Breast epithelium (tissue), 4 donors: Measurements from ENCODE around the gene MAD1L1. TPM values are rescaled to one million over a fixed set of nuclear protein-coding genes. Genes with fewer than 3 reads are reported as not detected.

Experiments
- DNase-seq, 2 donors: peaks; one replicate each; pipeline ENCODE4 v3.0.0-alpha.2; 2019; ENCODE audit warnings: low spot score in 2 of 2
- H3K27ac ChIP-seq, 2 donors: fragments of 200-600 bp; sonication (generic) in 1 of 2; one replicate each; pipeline ENCODE4 v1.5.1; 2016 to 2019; ENCODE audit warnings: mild to moderate bottlenecking in 1 of 2
- H3K27me3 ChIP-seq, 2 donors: fragments of 200-600 bp; sonication (generic) in 1 of 2; one replicate each; pipeline versions ENCODE4 v1.5.1 to v1.6.0; 2017 to 2019; ENCODE audit warnings: control low read depth in 1 of 2, mild to moderate bottlenecking in 1 of 2
- H3K36me3 ChIP-seq: fragments of 200-600 bp; one replicate; pipeline ENCODE4 v1.5.1; 2019
- H3K4me1 ChIP-seq, 2 donors: fragments of 200-600 bp; sonication (generic); one replicate each; pipeline ENCODE4 v1.5.1; 2016 to 2019; ENCODE audit warnings: control low read depth in 1 of 2
- H3K4me3 ChIP-seq, 3 donors: fragments of 200-600 bp; sonication (generic); 1 replicate in 2 of 3; 2 replicates in 1 of 3; pipeline ENCODE4 v1.5.1; 2016 to 2019; ENCODE audit warnings: mild to moderate bottlenecking in 3 of 3, moderate library complexity in 2 of 3
- H3K9me3 ChIP-seq, 2 donors: fragments of 200-600 bp; sonication (generic) in 1 of 2; one replicate each; pipeline ENCODE4 v1.5.1; 2016 to 2019; ENCODE audit warnings: control low read depth in 1 of 2
- CTCF ChIP-seq, 3 donors: fragments of 450-650 bp; IDR thresholded peaks; one replicate each; pipeline ENCODE4 v1.5.1; 2016 to 2017; ENCODE audit warnings: antibody characterized with exemption in 3 of 3, mild to moderate bottlenecking in 3 of 3, moderate library complexity in 3 of 3
- POLR2A ChIP-seq: fragments of 450-650 bp; IDR thresholded peaks from one replicate; pipeline ENCODE4 v1.6.1; 2016; ENCODE audit warnings: antibody characterized with exemption, mild to moderate bottlenecking, moderate library complexity
- POLR2AphosphoS5 ChIP-seq, 3 donors: sonication (generic); formaldehyde crosslinking; IDR thresholded peaks; one replicate each; pipeline ENCODE4 v1.6.1; 2017; ENCODE audit warnings: antibody characterized with exemption in 3 of 3
- intact Hi-C: fragments of 100-400 bp; cut with DNase I; formaldehyde crosslinking; loops from one replicate; pipeline ENCODE4 v1.15.1; 2023; ENCODE audit warnings: low total_unique reads
- total RNA-seq, 3 donors: library from RNA; depleted of rRNA; stranded (reverse); fragments of >200 nt; gene quantifications; one replicate each; pipeline ENCODE4 v1.1.0, GENCODE V29; 2016

MAD1L1 gene
- total RNA-seq, 3 donors from 2014 or later: 27.7 to 33.9 (median 28.8) TPM

- DNase-seq: no peak
- Histone ChIP-seq H3K4me1 (no peaks in the 10 kb centered on the region), H3K4me3 (no peak overlapping the region), H3K9me3 (peaks cover 10 to 13% of the 10 kb centered on the region in 2 donors), H3K36me3 (no peaks in the 10 kb centered on the region), H3K27ac (no peak overlapping the region), H3K27me3 (no peaks in the 10 kb centered on the region)
- no peak for TF ChIP-seq POLR2A
- TF ChIP-seq POLR2AphosphoS5 (IDR thresholded peaks at IDR 0.05): no peak
- intact Hi-C loops: no loop called here
Measured at GRCh38 chr7:2022021-2022409, 210.7 kb downstream of the MAD1L1 start.

GRCh38 chr7:2019711-2020511 is 212.8 kb downstream of the MAD1L1 start:
- Histone ChIP-seq H3K4me1 (no peaks in the 10 kb centered on the region), H3K4me3 (peak overlapping the region; percentile 18 to 50 (median 25))
- DNase-seq: no peak

GRCh38 chr7:2019461-2019710 is 213.4 kb downstream of the MAD1L1 start:
- peaks cover 0 to 1% of the 10 kb centered on the region in 2 donors for H3K9me3 ChIP-seq
- no peaks in the 10 kb centered on the region for H3K36me3 ChIP-seq
- H3K27me3 ChIP-seq: no peaks in the 10 kb centered on the region
- H3K4me1 ChIP-seq: no peaks in the 10 kb centered on the region
- DNase-seq: no peak
- no peak for TF ChIP-seq POLR2A
- TF ChIP-seq POLR2AphosphoS5 (IDR thresholded peaks at IDR 0.05): no peak
- TF ChIP-seq CTCF (IDR thresholded peaks at IDR 0.05): no peak
- intact Hi-C loops: no loop called here
- H3K27ac ChIP-seq: peak overlapping the region; percentile 62 to 91
- H3K4me3 ChIP-seq: peak overlapping the region; percentile 10 to 50 (median 18)

More at GRCh38 chr7:2019711-2020511, 212.8 kb downstream of the MAD1L1 start:
- Histone ChIP-seq H3K27ac (peak overlapping the region; percentile 62 to 91), H3K27me3 (no peaks in the 10 kb centered on the region), H3K36me3 (no peaks in the 10 kb centered on the region), H3K9me3 (peaks cover 3 to 7% of the 10 kb centered on the region in 2 donors)
- TF ChIP-seq POLR2AphosphoS5 (IDR thresholded peaks at IDR 0.05): no peak
- no peak for TF ChIP-seq CTCF (IDR thresholded peaks at IDR 0.05)
- no peak for TF ChIP-seq POLR2A
- intact Hi-C loops: no loop called here

GRCh38 chr7:2018569-2019460 is 213.9 kb downstream of the MAD1L1 start:
- no peaks in the 10 kb centered on the region for H3K4me1 ChIP-seq
- peak overlapping the region; percentile 62 to 91 for H3K27ac ChIP-seq
- no peaks in the 10 kb centered on the region for H3K36me3 ChIP-seq
- DNase-seq: no peak
- TF ChIP-seq CTCF (IDR thresholded peaks at IDR 0.05): no peak
- TF ChIP-seq POLR2A: no peak
- no peak for TF ChIP-seq POLR2AphosphoS5 (IDR thresholded peaks at IDR 0.05)
- no peaks in the 10 kb centered on the region for H3K27me3 ChIP-seq
- H3K9me3 ChIP-seq: no peaks in the 10 kb centered on the region
- intact Hi-C loops: no loop called here
- H3K4me3 ChIP-seq: peak overlapping the region; percentile 10 to 50 (median 18)

- Histone ChIP-seq H3K36me3 (no peaks in the 10 kb centered on the region), H3K4me3 (no peak overlapping the region), H3K27me3 (no peaks in the 10 kb centered on the region), H3K9me3 (no peaks in the 10 kb centered on the region), H3K27ac (peak overlapping the region in 1 of 2 donors; percentile 91), H3K4me1 (no peaks in the 10 kb centered on the region)
- TF ChIP-seq POLR2A: no peak
- TF ChIP-seq CTCF (IDR thresholded peaks at IDR 0.05): no peak
- no peak for TF ChIP-seq POLR2AphosphoS5 (IDR thresholded peaks at IDR 0.05)
- intact Hi-C loops: no loop called here
- DNase-seq: no peak
Measured at GRCh38 chr7:2017914-2018568, 214.7 kb downstream of the MAD1L1 start.
